Measurements from ENCODE around the gene FOCAD. TPM values are rescaled to one million over a fixed set of nuclear protein-coding genes. Genes with fewer than 3 reads are reported as not detected.

FOCAD gene
- total RNA-seq, 1 donor from 2014 or later: 60.1 TPM

- Mint-ChIP-seq H3K27ac (ENCODE audit: unreplicated experiment) (no peak overlapping the region), H3K4me3 (peak overlapping the region; percentile 91), H3K9me3 (no peaks in the 10 kb centered on the region), H3K27me3 (ENCODE audit: low read depth) (no peaks in the 10 kb centered on the region), H3K36me3 (ENCODE audit: low read depth) (peaks cover 3% of the 10 kb centered on the region), H3K4me1 (peaks cover 38% of the 10 kb centered on the region)
- no peak for TF ChIP-seq CTCF (conservative IDR thresholded peaks at IDR 0.05)
- peak; percentile 8 for DNase-seq (ENCODE audit: low read depth, low spot score)
Measured at GRCh38 chr9:20683351-20684034, 566 bp upstream of the FOCAD start.

- H3K27ac Mint-ChIP-seq (ENCODE audit: unreplicated experiment): peak overlapping the region; percentile 82
- peaks cover 26% of the 10 kb centered on the region for H3K4me1 Mint-ChIP-seq
- no peak for TF ChIP-seq CTCF (conservative IDR thresholded peaks at IDR 0.05)
- H3K4me3 Mint-ChIP-seq: peak overlapping the region; percentile 91
- no peak for DNase-seq (ENCODE audit: low read depth, low spot score)
- no peaks in the 10 kb centered on the region for H3K27me3 Mint-ChIP-seq (ENCODE audit: low read depth)
- H3K9me3 Mint-ChIP-seq: no peaks in the 10 kb centered on the region
- H3K36me3 Mint-ChIP-seq (ENCODE audit: low read depth): no peaks in the 10 kb centered on the region
Measured at GRCh38 chr9:20684875-20685696, 1.0 kb downstream of the FOCAD start.

GRCh38 chr9:20685769-20686168, 1.7 kb downstream of the FOCAD start:
- no peaks in the 10 kb centered on the region for H3K36me3 Mint-ChIP-seq (ENCODE audit: low read depth)
- H3K27me3 Mint-ChIP-seq (ENCODE audit: low read depth): no peaks in the 10 kb centered on the region
- H3K9me3 Mint-ChIP-seq: no peaks in the 10 kb centered on the region
- TF ChIP-seq CTCF (conservative IDR thresholded peaks at IDR 0.05): no peak
- no peak overlapping the region for H3K27ac Mint-ChIP-seq (ENCODE audit: unreplicated experiment)
- DNase-seq (ENCODE audit: low read depth, low spot score): no peak
- H3K4me1 Mint-ChIP-seq: peaks cover 26% of the 10 kb centered on the region
- peak overlapping the region; percentile 91 for H3K4me3 Mint-ChIP-seq

- Mint-ChIP-seq H3K4me1 (peaks cover 26% of the 10 kb centered on the region), H3K27ac (ENCODE audit: unreplicated experiment) (no peak overlapping the region), H3K36me3 (ENCODE audit: low read depth) (peaks cover 3% of the 10 kb centered on the region), H3K4me3 (no peak overlapping the region), H3K9me3 (no peaks in the 10 kb centered on the region), H3K27me3 (ENCODE audit: low read depth) (no peaks in the 10 kb centered on the region)
- TF ChIP-seq CTCF (conservative IDR thresholded peaks at IDR 0.05): no peak
- no peak for DNase-seq (ENCODE audit: low read depth, low spot score)
Measured at GRCh38 chr9:20689833-20690232, 5.8 kb downstream of the FOCAD start.

- H3K27ac Mint-ChIP-seq (ENCODE audit: unreplicated experiment): no peak overlapping the region
Measured at GRCh38 chr9:20692554-20692953, 8.5 kb downstream of the FOCAD start.

More at GRCh38 chr9:20692554-20692953, 8.5 kb downstream of the FOCAD start:
- Mint-ChIP-seq H3K4me3 (no peak overlapping the region), H3K4me1 (peaks cover 14% of the 10 kb centered on the region), H3K27me3 (ENCODE audit: low read depth) (no peaks in the 10 kb centered on the region), H3K36me3 (ENCODE audit: low read depth) (peaks cover 3% of the 10 kb centered on the region), H3K9me3 (no peaks in the 10 kb centered on the region)
- TF ChIP-seq CTCF (conservative IDR thresholded peaks at IDR 0.05): no peak
- DNase-seq (ENCODE audit: low read depth, low spot score): no peak

Measured in neural crest cell (in vitro differentiated cells).